Mesothelial cell of epicardium (in vitro differentiated cells): ENCODE measurements around the gene YWHAE. TPM values are rescaled to one million over a fixed set of nuclear protein-coding genes. Genes with fewer than 3 reads are reported as not detected.

Source experiments
- DNase-seq, 2 experiments: peaks; one replicate each; pipeline ENCODE4 v3.0.0; 2021; ENCODE audit warnings: low spot score in 2 of 2; ENCODE audit not compliant: unreplicated experiment in 2 of 2
- H3K27ac Mint-ChIP-seq: 2 replicates; pipeline ENCODE4 v1.8.0; 2021; ENCODE audit warnings: mixed read lengths
- H3K27me3 Mint-ChIP-seq: 2 replicates; pipeline ENCODE4 v1.8.0; 2021; ENCODE audit warnings: low read depth, mixed read lengths
- H3K36me3 Mint-ChIP-seq: 2 replicates; pipeline ENCODE4 v1.8.0; 2021; ENCODE audit warnings: mixed read lengths
- H3K4me1 Mint-ChIP-seq: 2 replicates; pipeline ENCODE4 v1.8.0; 2021; ENCODE audit warnings: mixed read lengths
- H3K4me3 Mint-ChIP-seq: 2 replicates; pipeline ENCODE4 v1.8.0; 2021; ENCODE audit warnings: mild to moderate bottlenecking, moderate library complexity, mixed read lengths
- H3K9me3 Mint-ChIP-seq: 2 replicates; pipeline ENCODE4 v1.8.0; 2021; ENCODE audit warnings: mixed read lengths
- total RNA-seq: library from RNA; stranded (reverse); gene quantifications from 3 replicates; pipeline ENCODE4 v1.2.1, GENCODE V29; 2021
- TF ChIP-seq, protein P1 (sequence below): fragments of 200-600 bp; sonication (generic); IDR thresholded peaks from one replicate; pipeline ENCODE4 v1.5.0; 2021; ENCODE audit warnings: antibody characterized with exemption; ENCODE audit not compliant: unreplicated experiment

Gene YWHAE
- total RNA-seq, 1 donor from 2014 or later = 714 TPM

DNA sequence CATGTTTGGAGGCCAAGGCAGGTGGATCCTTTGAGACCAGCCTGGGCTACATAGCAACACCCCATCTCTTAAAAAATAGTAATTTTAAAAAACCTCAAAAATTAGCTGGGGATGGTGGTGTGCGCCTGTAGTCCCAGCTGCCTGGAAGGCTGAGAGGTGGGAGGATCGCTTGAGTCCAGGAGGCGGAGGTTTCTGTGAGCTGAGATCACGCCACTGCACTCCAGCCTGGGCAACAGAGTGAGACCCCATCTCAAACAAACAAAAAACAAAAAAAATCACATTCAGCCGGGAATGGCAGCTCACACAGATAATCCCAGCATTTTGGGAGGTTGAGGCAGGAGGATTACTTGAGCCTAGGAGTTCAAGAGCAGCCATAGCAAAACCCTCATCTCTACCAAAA, 16.4 kb upstream of the YWHAE start:
- H3K27ac Mint-ChIP-seq = no peak overlapping the region
- no peak for DNase-seq
- H3K4me1 Mint-ChIP-seq = no peaks in the 10 kb centered on the region
- H3K27me3 Mint-ChIP-seq = no peaks in the 10 kb centered on the region
- peaks cover 8% of the 10 kb centered on the region for H3K36me3 Mint-ChIP-seq
- no peak overlapping the region for H3K4me3 Mint-ChIP-seq
- no peaks in the 10 kb centered on the region for H3K9me3 Mint-ChIP-seq
- TF ChIP-seq, protein P1, sequence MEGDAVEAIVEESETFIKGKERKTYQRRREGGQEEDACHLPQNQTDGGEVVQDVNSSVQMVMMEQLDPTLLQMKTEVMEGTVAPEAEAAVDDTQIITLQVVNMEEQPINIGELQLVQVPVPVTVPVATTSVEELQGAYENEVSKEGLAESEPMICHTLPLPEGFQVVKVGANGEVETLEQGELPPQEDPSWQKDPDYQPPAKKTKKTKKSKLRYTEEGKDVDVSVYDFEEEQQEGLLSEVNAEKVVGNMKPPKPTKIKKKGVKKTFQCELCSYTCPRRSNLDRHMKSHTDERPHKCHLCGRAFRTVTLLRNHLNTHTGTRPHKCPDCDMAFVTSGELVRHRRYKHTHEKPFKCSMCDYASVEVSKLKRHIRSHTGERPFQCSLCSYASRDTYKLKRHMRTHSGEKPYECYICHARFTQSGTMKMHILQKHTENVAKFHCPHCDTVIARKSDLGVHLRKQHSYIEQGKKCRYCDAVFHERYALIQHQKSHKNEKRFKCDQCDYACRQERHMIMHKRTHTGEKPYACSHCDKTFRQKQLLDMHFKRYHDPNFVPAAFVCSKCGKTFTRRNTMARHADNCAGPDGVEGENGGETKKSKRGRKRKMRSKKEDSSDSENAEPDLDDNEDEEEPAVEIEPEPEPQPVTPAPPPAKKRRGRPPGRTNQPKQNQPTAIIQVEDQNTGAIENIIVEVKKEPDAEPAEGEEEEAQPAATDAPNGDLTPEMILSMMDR = no peak

DNA sequence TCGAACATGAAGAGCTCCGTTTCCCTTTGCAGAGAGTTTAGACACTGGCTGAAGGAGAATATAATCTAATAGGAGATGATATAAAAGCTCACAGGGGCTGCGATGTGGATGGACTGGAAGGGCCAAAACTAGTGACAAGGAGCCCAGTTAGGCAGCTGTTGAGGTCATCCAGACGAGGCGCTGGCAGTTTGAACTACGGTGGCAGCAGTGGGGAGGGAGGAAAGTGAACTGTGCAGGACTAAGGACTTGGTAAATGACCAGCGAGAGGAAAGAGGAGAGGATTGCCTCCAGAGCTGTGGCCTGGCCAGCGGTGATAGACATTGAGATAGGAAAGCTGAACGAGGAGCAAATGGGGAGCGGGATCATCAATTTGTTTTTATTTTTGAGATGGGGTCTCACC, 14.6 kb upstream of the YWHAE start:
- H3K36me3 Mint-ChIP-seq = peaks cover 3% of the 10 kb centered on the region
- TF ChIP-seq, protein P1 = no peak
- no peak overlapping the region for H3K27ac Mint-ChIP-seq
- DNase-seq = no peak
- no peaks in the 10 kb centered on the region for H3K27me3 Mint-ChIP-seq
- no peaks in the 10 kb centered on the region for H3K9me3 Mint-ChIP-seq
- no peak overlapping the region for H3K4me3 Mint-ChIP-seq
- no peaks in the 10 kb centered on the region for H3K4me1 Mint-ChIP-seq

DNA sequence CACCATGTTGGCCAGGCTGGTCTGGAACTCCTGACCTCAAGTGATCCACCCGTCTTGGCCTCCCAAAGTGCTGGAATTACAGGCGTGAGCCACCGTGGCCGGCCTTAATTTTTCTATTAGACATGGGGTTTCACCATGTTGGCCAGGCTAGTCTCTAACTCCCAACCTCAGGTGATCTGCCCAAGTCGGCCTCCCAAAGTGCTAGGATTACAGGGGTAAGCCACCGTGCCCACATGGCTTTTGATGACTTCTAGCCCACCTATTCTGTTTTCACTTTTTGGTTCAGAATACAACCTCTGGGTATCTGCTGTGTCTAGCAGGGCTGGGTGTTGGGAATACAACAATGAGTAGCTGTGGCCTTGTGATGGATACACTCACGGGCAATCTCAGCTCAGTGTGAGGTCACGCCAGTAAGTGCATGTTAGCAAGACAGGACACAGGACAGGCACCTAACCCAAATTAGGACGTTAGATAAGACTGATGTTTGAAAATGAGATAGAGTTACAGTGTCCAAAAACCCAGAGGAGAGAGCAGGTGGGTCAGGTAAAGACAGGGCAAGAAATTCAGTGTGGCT, 14.1 kb upstream of the YWHAE start:
- H3K27ac Mint-ChIP-seq = no peak overlapping the region
- H3K27me3 Mint-ChIP-seq = no peaks in the 10 kb centered on the region
- no peak overlapping the region for H3K4me3 Mint-ChIP-seq

DNA sequence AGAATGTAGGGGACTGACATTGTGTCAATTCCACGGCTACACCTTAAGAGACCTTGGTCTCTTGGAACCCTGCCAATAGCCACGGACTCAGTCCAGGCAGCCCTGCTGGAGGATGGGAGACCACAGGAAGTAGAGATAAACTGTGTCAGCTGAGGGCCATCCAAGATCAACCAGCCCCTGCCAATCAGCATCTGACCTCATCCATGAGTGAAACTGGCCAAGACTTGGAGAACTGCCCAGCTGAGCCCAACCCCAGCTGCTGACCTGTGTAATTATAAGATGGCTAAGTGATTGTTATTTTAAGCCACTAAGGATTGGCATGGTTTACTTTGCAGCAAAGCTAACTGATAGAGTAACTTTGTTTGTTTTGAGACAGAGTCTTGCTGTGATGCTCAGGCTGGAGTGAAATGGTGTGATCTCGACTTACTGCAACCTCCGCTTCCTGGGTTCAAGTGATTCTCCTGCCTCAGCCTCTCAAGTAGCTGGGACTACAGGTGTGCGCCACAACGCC, 13.3 kb upstream of the YWHAE start:
- no peak overlapping the region for H3K27ac Mint-ChIP-seq
- H3K27me3 Mint-ChIP-seq = no peaks in the 10 kb centered on the region
- H3K9me3 Mint-ChIP-seq = no peaks in the 10 kb centered on the region
- no peak for DNase-seq
- H3K4me3 Mint-ChIP-seq = no peak overlapping the region
- TF ChIP-seq, protein P1 = no peak
- H3K4me1 Mint-ChIP-seq = no peaks in the 10 kb centered on the region
- peaks cover 3% of the 10 kb centered on the region for H3K36me3 Mint-ChIP-seq

More for the DNA sequence above, 14.1 kb upstream of the YWHAE start:
- Mint-ChIP-seq H3K9me3 (no peaks in the 10 kb centered on the region), H3K4me1 (no peaks in the 10 kb centered on the region), H3K36me3 (peaks cover 3% of the 10 kb centered on the region)
- TF ChIP-seq, protein P1 = no peak
- DNase-seq = no peak

DNA sequence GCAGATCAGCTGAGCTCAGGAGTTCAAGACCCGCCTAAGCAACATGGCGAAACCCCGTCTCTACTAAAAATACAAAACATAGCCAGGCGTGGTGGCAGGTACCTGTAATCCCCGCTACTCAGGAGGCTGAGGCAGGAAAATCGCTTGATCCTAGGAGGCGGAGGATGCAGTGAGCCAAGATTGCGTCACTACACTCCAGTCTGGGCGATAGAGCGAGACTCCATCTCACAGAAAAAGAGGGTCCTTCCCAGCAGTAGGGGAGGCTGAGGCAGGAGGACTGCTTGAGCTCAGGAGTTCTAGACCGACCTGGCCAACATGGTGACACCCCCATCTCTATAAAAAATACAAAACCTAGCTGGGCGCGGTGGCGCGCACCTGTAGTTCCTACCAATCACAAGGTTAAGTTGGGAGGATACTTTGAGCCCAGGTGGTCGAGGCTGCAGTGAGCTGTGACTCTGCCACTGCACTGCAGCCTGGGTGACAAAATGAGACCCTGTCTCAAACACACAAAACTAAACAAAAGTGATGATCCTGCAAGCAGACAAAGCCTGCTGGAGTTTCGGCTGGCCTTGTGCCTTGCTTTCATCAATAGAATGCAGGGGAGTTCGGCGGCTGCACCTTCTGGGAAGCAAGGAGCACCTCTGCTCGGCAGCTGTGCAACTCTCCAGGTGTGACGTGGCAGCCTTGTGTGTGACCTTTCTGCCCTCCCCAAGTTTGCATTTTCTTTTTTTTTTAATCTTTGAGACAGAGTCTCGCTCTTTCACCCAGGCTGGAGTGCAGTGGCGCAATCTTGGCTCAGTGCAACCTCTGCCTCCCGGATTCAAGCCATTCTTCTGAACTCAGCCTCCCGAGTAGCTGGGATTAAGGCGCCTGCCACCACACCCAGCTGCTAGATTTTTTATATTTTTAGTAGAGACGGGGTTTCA, 12.4 kb upstream of the YWHAE start:
- no peak for DNase-seq
- Mint-ChIP-seq H3K4me1 (no peaks in the 10 kb centered on the region), H3K27me3 (no peaks in the 10 kb centered on the region), H3K36me3 (no peaks in the 10 kb centered on the region), H3K4me3 (no peak overlapping the region), H3K27ac (no peak overlapping the region), H3K9me3 (no peaks in the 10 kb centered on the region)
- TF ChIP-seq, protein P1 = no peak
